H1 (cell line): ENCODE results near the gene NR5A2. TPM values are rescaled to one million over a fixed set of nuclear protein-coding genes. Genes with fewer than 3 reads are reported as not detected.
A peak's percentile ranks its signal among the peaks of the same experiment; 100 is the strongest.

ENCODE experiments used
- CTCF ChIA-PET: fragments of 300-600 bp; sonication (Branson Sonifier 250); formaldehyde crosslinking; loops from one replicate; lab custom pipeline; 2021; ENCODE audit not compliant: partially characterized antibody; lab: Charles Lee
- POLR2A ChIA-PET: fragments of 300-600 bp; sonication (Branson Sonifier 250); formaldehyde crosslinking; loops from one replicate; lab custom pipeline; 2021; ENCODE audit warnings: inconsistent platforms; ENCODE audit not compliant: partially characterized antibody; lab: Charles Lee
- DNase-seq, 2 experiments: peaks; one replicate each; pipeline versions ENCODE4 v3.0.0 to v3.0.0-alpha.2; 2010 to 2022; ENCODE audit warnings: low spot score in 2 of 2, low read depth in 1 of 2, mixed read lengths in 1 of 2
- FAIRE-seq: peaks from 2 replicates; lab custom pipeline; 2011; peaks lifted over from hg19 to GRCh38; lab: Jason Lieb, UNC
- H2AFZ ChIP-seq: 2 replicates; pipeline ENCODE4 v1.8.1; 2012; ENCODE audit warnings: low read length, inconsistent platforms
- H2AK5ac ChIP-seq: 2 replicates; pipeline ENCODE4 v1.6.1; 2013; ENCODE audit warnings: low read depth, low read length
- H2BK120ac ChIP-seq: replicated peaks from 2 replicates; pipeline ENCODE3; 2013; ENCODE audit warnings: low read depth, low read length, inconsistent platforms
- H2BK12ac ChIP-seq: 2 replicates; pipeline ENCODE4 v1.6.1; 2013; ENCODE audit warnings: low read depth, low read length
- H2BK15ac ChIP-seq: 2 replicates; pipeline ENCODE4 v1.6.1; 2013; ENCODE audit warnings: low read length
- H2BK20ac ChIP-seq: 2 replicates; pipeline ENCODE4 v1.6.1; 2013; ENCODE audit warnings: low read length
- H2BK5ac ChIP-seq: 2 replicates; pipeline ENCODE4 v1.6.1; 2013; ENCODE audit warnings: low read depth, low read length
- H3K14ac ChIP-seq: 2 replicates; pipeline ENCODE4 v1.6.1; 2013; ENCODE audit warnings: inconsistent platforms; ENCODE audit not compliant: insufficient read length
- H3K18ac ChIP-seq: 2 replicates; pipeline ENCODE4 v1.6.1; 2013; ENCODE audit warnings: low read length; ENCODE audit errors: extremely low read depth
- H3K23ac ChIP-seq: 2 replicates; pipeline ENCODE4 v1.6.1; 2013; ENCODE audit warnings: inconsistent platforms; ENCODE audit not compliant: insufficient read length
- H3K23me2 ChIP-seq: 2 replicates; pipeline ENCODE4 v1.6.1; 2013; ENCODE audit warnings: low read depth, low read length
- H3K27ac ChIP-seq: 2 replicates; pipeline ENCODE4 v1.6.1; 2011; ENCODE audit warnings: low read depth, low read length, inconsistent platforms
- H3K27me3 ChIP-seq, 4 experiments: replicated peaks in 1 of 4; 1 replicate in 1 of 4; 2 replicates in 3 of 4; pipeline versions ENCODE4 v1.6.1 to v1.8.1; 2011 to 2013; ENCODE audit warnings: low read length in 3 of 4, mild to moderate bottlenecking in 3 of 4, inconsistent platforms in 2 of 4, mixed read lengths in 2 of 4, moderate library complexity in 1 of 4; ENCODE audit not compliant: control insufficient read depth in 3 of 4, insufficient read depth in 3 of 4; ENCODE audit errors: extremely low read depth in 1 of 4
- H3K36me3 ChIP-seq, 4 experiments: 2 replicates each; pipeline versions ENCODE4 v1.6.1 to v1.8.1; 2011 to 2013; ENCODE audit warnings: mild to moderate bottlenecking in 4 of 4, low read length in 3 of 4, moderate library complexity in 2 of 4, control low read depth in 1 of 4, inconsistent platforms in 1 of 4; ENCODE audit not compliant: insufficient read depth in 4 of 4, control insufficient read depth in 2 of 4
- H3K4ac ChIP-seq: replicated peaks from 2 replicates; pipeline ENCODE3; 2013; ENCODE audit warnings: low read length, low read depth, mixed read lengths, inconsistent platforms; ENCODE audit not compliant: insufficient read length
- H3K4me1 ChIP-seq, 4 experiments: replicated peaks in 1 of 4; 1 replicate in 1 of 4; 2 replicates in 3 of 4; pipeline versions ENCODE4 v1.6.1 to v1.8.1; 2011 to 2013; ENCODE audit warnings: low read length in 3 of 4, inconsistent platforms in 2 of 4, mixed read lengths in 1 of 4; ENCODE audit not compliant: insufficient read depth in 4 of 4, control insufficient read depth in 3 of 4
- H3K4me2 ChIP-seq, 2 experiments: 2 replicates each; pipeline versions ENCODE4 v1.6.1 to v1.8.1; 2011 to 2013; ENCODE audit warnings: low read depth in 2 of 2, low read length in 2 of 2, control low read depth in 1 of 2, inconsistent platforms in 1 of 2, mild to moderate bottlenecking in 1 of 2; ENCODE audit not compliant: insufficient read depth in 1 of 2
- H3K4me3 ChIP-seq, 4 experiments: fragments of 200-600, 300-600 bp in 1 of 4; sonication (generic), shearing (Covaris generic), sonication (Bioruptor Twin) in 1 of 4; 2 replicates each; pipeline versions ENCODE4 v1.5.1 to v1.8.1; 2011 to 2016; ENCODE audit warnings: low read length in 4 of 4, low read depth in 3 of 4, control low read depth in 2 of 4, inconsistent platforms in 2 of 4, mild to moderate bottlenecking in 2 of 4, mixed read lengths in 1 of 4, moderate library complexity in 1 of 4; ENCODE audit not compliant: insufficient read depth in 2 of 4; ENCODE audit errors: extremely low read depth in 1 of 4
- H3K56ac ChIP-seq: replicated peaks from 2 replicates; pipeline ENCODE3; 2013; ENCODE audit warnings: low read depth, mild to moderate bottlenecking, mixed read lengths, low read length, inconsistent platforms; ENCODE audit not compliant: insufficient read length
- H3K79me1 ChIP-seq: 2 replicates; pipeline ENCODE4 v1.6.1; 2013; ENCODE audit warnings: low read depth, low read length, control low read depth
- H3K79me2 ChIP-seq, 2 experiments: 2 replicates each; pipeline versions ENCODE4 v1.6.1 to v1.8.1; 2012 to 2013; ENCODE audit warnings: low read length in 2 of 2, mild to moderate bottlenecking in 2 of 2, inconsistent platforms in 1 of 2; ENCODE audit not compliant: insufficient read depth in 2 of 2, control insufficient read depth in 1 of 2
- H3K9ac ChIP-seq, 4 experiments: replicated peaks in 1 of 4; 1 replicate in 1 of 4; 2 replicates in 3 of 4; pipeline versions ENCODE4 v1.6.1 to v1.8.1; 2011 to 2013; ENCODE audit warnings: low read depth in 3 of 4, low read length in 3 of 4, control low read depth in 2 of 4, mild to moderate bottlenecking in 2 of 4, moderate library complexity in 2 of 4, inconsistent platforms in 1 of 4; ENCODE audit errors: extremely low read depth in 1 of 4
- H3K9me3 ChIP-seq, 2 experiments: 2 replicates each; pipeline versions ENCODE4 v1.6.1 to v1.8.1; 2012 to 2013; ENCODE audit warnings: mild to moderate bottlenecking in 2 of 2, moderate library complexity in 2 of 2, control low read depth in 1 of 2, inconsistent platforms in 1 of 2, low read depth in 1 of 2, low read length in 1 of 2, mixed read lengths in 1 of 2; ENCODE audit not compliant: insufficient read depth in 2 of 2
- H4K20me1 ChIP-seq, 2 experiments: replicated peaks in 1 of 2; 2 replicates each; pipeline versions ENCODE3 to v1.8.1; 2011 to 2013; ENCODE audit warnings: inconsistent platforms in 2 of 2, low read length in 2 of 2, mild to moderate bottlenecking in 1 of 2; ENCODE audit not compliant: insufficient read depth in 2 of 2, control insufficient read depth in 1 of 2
- H4K5ac ChIP-seq: 2 replicates; pipeline ENCODE4 v1.6.1; 2013; ENCODE audit warnings: low read length, low read depth, mixed read lengths, inconsistent platforms; ENCODE audit not compliant: insufficient read length
- H4K8ac ChIP-seq: 2 replicates; pipeline ENCODE4 v1.8.0; 2013; ENCODE audit warnings: mild to moderate bottlenecking, moderate library complexity, low read length, inconsistent platforms; ENCODE audit not compliant: insufficient read depth; ENCODE audit errors: extremely low read depth
- H4K91ac ChIP-seq: replicated peaks from 2 replicates; pipeline ENCODE3; 2013; ENCODE audit warnings: low read length, mixed read lengths, inconsistent platforms; ENCODE audit not compliant: insufficient read length
- CHD2 ChIP-seq: IDR thresholded peaks from 2 replicates; pipeline ENCODE4 v1.6.1; 2012; ENCODE audit warnings: low read length, improper control_type of control experiment
- CREB1 ChIP-seq: IDR thresholded peaks from 2 replicates; pipeline ENCODE4 v1.6.1; 2012; ENCODE audit warnings: inconsistent platforms
- E2F6 ChIP-seq: IDR thresholded peaks from 2 replicates; pipeline ENCODE4 v1.6.1; 2012; ENCODE audit warnings: inconsistent platforms
- GABPA ChIP-seq: IDR thresholded peaks from 2 replicates; pipeline ENCODE4 v1.6.1; 2011; ENCODE audit warnings: mild to moderate bottlenecking, low read length, moderate library complexity, borderline replicate concordance; ENCODE audit not compliant: insufficient read depth
- KDM1A ChIP-seq: fragments of 200-600, 300-600 bp; sonication (generic); IDR thresholded peaks from 2 replicates; pipeline ENCODE4 v1.7.1; 2016; ENCODE audit warnings: mild to moderate bottlenecking, low read length, borderline replicate concordance
- RBBP5 ChIP-seq: IDR thresholded peaks from 2 replicates; pipeline ENCODE4 v1.7.1; 2012; ENCODE audit warnings: low read depth, mild to moderate bottlenecking, inconsistent platforms, low read length, moderate library complexity, borderline replicate concordance
- RNF2 ChIP-seq: fragments of 200-900, 300-1000 bp; sonication (generic); IDR thresholded peaks from 2 replicates; pipeline ENCODE4 v1.7.1; 2016; ENCODE audit warnings: borderline replicate concordance, low read depth, mild to moderate bottlenecking, antibody characterized with exemption, low read length; ENCODE audit not compliant: poor library complexity, severe bottlenecking; ENCODE audit errors: missing control alignments
- SP1 ChIP-seq: IDR thresholded peaks from 2 replicates; pipeline ENCODE4 v1.6.1; 2011; ENCODE audit warnings: low read depth, low read length
- TBP ChIP-seq: IDR thresholded peaks from 2 replicates; pipeline ENCODE4 v1.6.1; 2011; ENCODE audit warnings: low read depth, low read length, improper control_type of control experiment
- ZNF274 ChIP-seq: IDR thresholded peaks from 2 replicates; pipeline ENCODE4 v1.7.0; 2012; ENCODE audit warnings: low read length, borderline replicate concordance; ENCODE audit errors: extremely low read depth
- WGBS, 2 experiments: shearing (Covaris generic) in 1 of 2; methylation state at CpG; one replicate each; pipeline versions ENCODE4 v1.1.6 to v1.1.7; 2013 to 2015; ENCODE audit warnings: low lambda C conversion rate in 2 of 2, mixed read lengths in 2 of 2, inconsistent platforms in 1 of 2, low coverage in 1 of 2, missing lambda C conversion rate in 1 of 2; ENCODE audit not compliant: insufficient replicate concordance in 2 of 2, insufficient coverage in 1 of 2, insufficient read length in 1 of 2; ENCODE audit errors: extremely low coverage in 1 of 2, missing lambda C conversion rate in 1 of 2; 5-methylcytosine and 5-hydroxymethylcytosine counted together
- polyA plus RNA-seq, 7 experiments: library from polyadenylated mRNA; depleted of rRNA in 3 of 7; stranded (reverse) in 5 of 7; unstranded in 2 of 7; fragments of >200 nt in 5 of 7; fragments of 200-250 nt in 2 of 7; gene quantifications; 1 replicate in 5 of 7; 2 replicates in 1 of 7; 4 replicates in 1 of 7; pipeline versions ENCODE4 v1.2.1 to v1.2.3, GENCODE V29; 2011 to 2013; ENCODE audit warnings: missing spikeins in 2 of 7, mixed read lengths in 2 of 7
- total RNA-seq: library from RNA; stranded (reverse); fragmentation: NEBNext Ultra II Directional; extraction: Animal tissue kit (Norgen Biotek cat#: 25700); gene quantifications from 2 replicates; pipeline ENCODE4 v1.2.1, GENCODE V29; 2021

NR5A2 gene
- total and polyA plus RNA-seq, 2 of the 8 experiments (the other 6 are each of a cell fraction or from before 2014, with no cell fraction given): 1.7 to 11.6 TPM

DNA sequence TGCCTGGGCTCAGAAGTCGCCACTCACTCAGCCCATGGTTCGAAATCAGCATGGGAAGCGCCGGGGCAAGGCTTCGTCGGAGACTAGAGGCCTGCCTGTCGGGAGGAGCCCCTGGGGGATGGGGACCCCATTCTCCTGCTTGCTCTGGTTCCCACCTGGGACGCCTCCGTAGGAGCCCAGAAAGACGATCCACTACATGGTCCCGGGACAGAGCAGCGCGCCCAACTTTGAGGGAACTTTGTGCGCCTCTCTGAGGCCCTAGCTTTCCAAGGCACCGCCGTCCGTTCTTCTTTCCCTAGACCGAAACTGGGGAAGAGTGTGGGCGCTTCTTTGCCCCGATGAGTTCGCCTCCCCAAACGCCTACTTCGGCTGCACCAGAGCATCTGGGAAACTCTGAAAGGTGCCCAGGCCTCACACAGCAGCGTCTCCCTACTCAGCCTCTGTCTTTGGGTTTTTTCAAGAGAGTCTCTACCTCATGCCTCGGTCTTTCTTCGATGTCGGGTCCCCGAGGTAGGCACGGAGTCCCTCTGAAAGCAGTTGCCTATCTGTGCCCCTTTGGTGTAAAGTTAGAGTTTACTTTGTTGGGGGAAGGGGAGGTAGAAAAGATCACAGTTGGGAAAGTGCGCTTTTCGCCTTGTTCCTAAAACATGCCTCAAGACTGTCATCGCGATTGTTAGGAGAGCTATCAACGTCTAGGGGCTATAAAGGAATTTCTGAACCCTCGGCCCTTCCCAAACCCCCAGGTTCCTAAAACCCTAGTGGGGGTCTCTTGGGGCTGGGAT, 14.0 kb downstream of the NR5A2 start:
- Histone ChIP-seq H4K20me1 (peaks cover 0 to 2% of the 10 kb centered on the region in 2 experiments), H3K56ac (no peak overlapping the region), H3K14ac (no peak overlapping the region), H3K27ac (no peak overlapping the region), H3K4me1 (peaks cover 2 to 16% (median 11%) of the 10 kb centered on the region in 4 experiments), H4K5ac (no peak overlapping the region), H4K91ac (no peak overlapping the region), H2BK20ac (no peak overlapping the region), H4K8ac (no peak overlapping the region), H3K4me2 (peak overlapping the region; percentile 83 to 98), H3K79me2 (no peaks in the 10 kb centered on the region; a peak in 1 of 4 replicates), H3K36me3 (no peaks in the 10 kb centered on the region), H2BK12ac (peak overlapping the region; percentile 93), H2AFZ (no peak overlapping the region), H2BK5ac (peak overlapping the region; percentile 26; the same call in 1 of the 2 replicates), H3K9ac (no peak overlapping the region), H2BK15ac (no peak overlapping the region), H3K4ac (no peak overlapping the region), H2AK5ac (no peak overlapping the region), H3K18ac (peak overlapping the region; percentile 65; the same call in 1 of the 2 replicates), H3K23ac (no peak overlapping the region), H3K27me3 (peaks cover 16 to 67% (median 55%) of the 10 kb centered on the region in 4 experiments; a peak in 6 of 7 replicates), H3K4me3 (peak overlapping the region; percentile 49 to 88 (median 74)), H3K79me1 (no peaks in the 10 kb centered on the region; the same call in 1 of the 2 replicates), H3K23me2 (peaks cover 38% of the 10 kb centered on the region), H2BK120ac (no peak overlapping the region), H3K9me3 (no peaks in the 10 kb centered on the region)
- CTCF ChIA-PET: interaction anchor here (1.4 kb wide), 2 partner anchors 266 to 447 kb away, joined by 4 read pairs; no protein-coding TSS in a partner anchor
- WGBS, 2 experiments: 2% methylated on average over 35 of the region's 35 CpGs; no CpG with 5 or more reads in 1 of the 2 experiments
- DNase-seq (peak in 1 of 2 experiments; percentile 71), FAIRE-seq (peak; percentile 80)
- POLR2A ChIA-PET: no interaction called here
- TF ChIP-seq CREB1: no peak
- TF ChIP-seq GABPA: 0 out of 2 replicates have a peak, but pooled peaks have one; percentile 53
- TF ChIP-seq TBP: no peak
- 0 out of 2 replicates have a peak, but pooled peaks have one; percentile 26 for TF ChIP-seq CHD2
- no peak; the same call in 1 of the 2 replicates for TF ChIP-seq E2F6
- TF ChIP-seq RBBP5: peak; percentile 68; the same call in 1 of the 2 replicates
- peak; percentile 77 for TF ChIP-seq RNF2
- no peak for TF ChIP-seq ZNF274
- TF ChIP-seq KDM1A: 0 out of 2 replicates have a peak, but pooled peaks have one; percentile 6
- 0 out of 2 replicates have a peak, but pooled peaks have one; percentile 17 for TF ChIP-seq SP1
